ENCODE measurements around the gene CHCHD6.

CHCHD6 gene

DNA sequence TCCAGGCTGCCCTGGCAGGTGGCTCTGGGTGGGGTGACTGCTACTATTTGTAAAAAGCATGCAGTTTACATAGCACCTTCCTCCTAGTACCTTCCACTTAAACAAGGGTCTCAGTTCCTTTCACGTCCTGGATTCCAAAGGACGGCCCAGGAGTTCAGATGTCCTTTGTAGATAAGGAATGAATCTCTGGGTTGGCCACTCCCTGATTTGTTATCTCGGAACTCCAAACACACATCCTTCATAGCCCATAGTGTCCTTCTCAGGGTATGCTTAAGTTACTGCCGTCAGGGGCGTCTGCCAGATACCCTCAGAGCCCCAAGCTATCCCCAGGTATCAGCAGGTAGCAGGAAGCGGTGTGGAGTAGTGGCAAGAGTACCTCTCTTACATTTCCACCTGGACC, 177.8 kb downstream of the CHCHD6 start:
- no peak for TF ChIP-seq CTCF (IDR thresholded peaks at IDR 0.05; ENCODE audit: low read depth, low read length)
- no peak overlapping the region for H3K4me3 ChIP-seq (ENCODE audit: low read depth, low read length)

- H3K4me3 ChIP-seq (ENCODE audit: low read depth, low read length), result no peak overlapping the region
- TF ChIP-seq CTCF (IDR thresholded peaks at IDR 0.05; ENCODE audit: low read depth, low read length), result no peak
Observed at GRCh38 chr3:126883241-126883640, 179.2 kb downstream of the CHCHD6 start.

DNA sequence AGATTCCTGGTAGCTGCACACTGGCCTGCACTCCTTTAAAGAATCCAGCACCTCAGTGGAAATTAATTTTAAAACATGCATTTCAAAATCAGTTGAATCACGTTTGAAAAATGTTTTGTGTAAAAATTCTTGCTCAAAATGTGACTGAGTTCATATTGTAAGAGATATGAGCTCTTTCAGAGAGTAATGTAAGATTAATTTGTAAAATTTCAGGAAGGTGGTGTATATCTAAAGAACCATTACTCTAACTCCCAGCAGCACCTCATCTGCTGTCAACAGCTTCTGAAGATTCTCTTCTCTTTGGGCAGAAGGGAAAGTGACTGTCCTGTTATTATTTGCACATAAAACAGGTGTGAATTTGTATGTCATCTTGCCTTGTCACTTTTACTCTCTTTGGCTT, 181.4 kb downstream of the CHCHD6 start:
- TF ChIP-seq CTCF (IDR thresholded peaks at IDR 0.05; ENCODE audit: low read depth, low read length), result no peak
- H3K4me3 ChIP-seq (ENCODE audit: low read depth, low read length), result no peak overlapping the region

DNA sequence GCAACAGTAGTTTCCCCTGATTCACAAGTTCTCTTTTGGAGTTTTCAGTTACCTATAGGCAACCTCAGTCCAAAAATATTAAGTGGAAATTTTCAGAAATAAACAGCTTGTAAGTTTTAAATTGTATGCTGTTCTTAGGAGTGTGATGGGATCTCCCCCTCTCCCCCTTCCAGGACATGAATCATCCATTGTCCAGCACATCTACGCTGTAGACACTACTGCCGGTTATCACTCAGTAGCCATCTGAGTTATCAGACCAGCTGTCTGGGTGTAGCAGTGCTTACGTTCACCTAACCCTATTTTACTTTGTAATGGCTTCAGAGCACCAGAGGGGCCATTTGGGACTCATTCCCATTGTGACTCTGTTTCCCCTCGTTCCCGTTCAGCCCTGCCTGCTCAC, 182.2 kb downstream of the CHCHD6 start:
- H3K4me3 ChIP-seq (ENCODE audit: low read depth, low read length), result no peak overlapping the region
- no peak for TF ChIP-seq CTCF (IDR thresholded peaks at IDR 0.05; ENCODE audit: low read depth, low read length)

DNA sequence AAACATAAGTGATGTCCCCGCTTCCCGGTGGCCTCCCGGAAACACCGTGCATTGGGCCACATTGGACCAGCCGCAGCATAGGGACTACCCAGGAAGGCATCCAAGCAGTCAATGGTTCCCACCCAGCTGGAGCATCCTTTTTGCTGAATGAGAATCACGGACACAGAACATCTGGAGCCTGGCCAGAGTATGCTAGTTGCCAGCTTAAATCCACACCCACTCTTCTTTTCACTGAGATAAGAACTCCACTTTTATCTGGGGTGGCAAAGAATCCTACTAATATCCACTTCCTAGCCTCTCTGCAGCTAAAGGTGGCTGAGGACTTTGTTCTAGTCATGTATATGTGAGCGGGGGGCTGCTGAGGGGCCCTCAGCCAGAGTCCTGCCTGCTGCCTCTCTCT, 183.6 kb downstream of the CHCHD6 start:
- H3K4me3 ChIP-seq (ENCODE audit: low read depth, low read length), result no peak overlapping the region
- TF ChIP-seq CTCF (IDR thresholded peaks at IDR 0.05; ENCODE audit: low read depth, low read length), result no peak

DNA sequence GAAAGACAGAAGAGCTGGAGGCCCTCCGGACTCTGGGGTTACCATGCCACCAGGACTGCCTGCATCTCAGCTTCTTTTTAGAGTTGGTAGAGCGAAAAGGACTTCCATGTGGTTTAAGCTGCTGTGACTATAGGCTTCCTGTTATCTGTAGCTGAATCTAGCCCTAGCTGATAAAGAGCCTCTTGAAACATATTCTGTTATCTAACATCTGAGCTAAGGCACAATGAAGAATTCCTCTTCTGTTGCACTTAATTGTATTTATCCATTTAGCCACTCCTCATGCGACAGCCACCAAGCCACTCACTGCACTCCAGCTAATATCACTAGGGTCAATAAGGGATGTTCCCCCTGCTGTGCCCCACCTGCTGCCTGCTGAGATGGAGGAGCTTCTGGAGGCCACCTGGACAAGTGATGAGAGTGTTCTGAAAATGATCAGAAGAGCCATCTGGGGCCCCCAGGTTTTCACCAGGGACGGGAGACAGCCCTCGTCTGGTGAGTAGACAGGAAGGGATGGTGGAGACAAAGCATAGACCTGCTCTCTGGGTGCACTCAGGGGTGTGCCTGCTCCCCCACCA, 184.2 kb downstream of the CHCHD6 start:
- TF ChIP-seq CTCF (IDR thresholded peaks at IDR 0.05; ENCODE audit: low read depth, low read length), result no peak
- H3K4me3 ChIP-seq (ENCODE audit: low read depth, low read length), result no peak overlapping the region

GRCh38 chr3:126889276-126890201, 185.5 kb downstream of the CHCHD6 start:
- TF ChIP-seq CTCF (IDR thresholded peaks at IDR 0.05; ENCODE audit: low read depth, low read length), result no peak
- H3K4me3 ChIP-seq (ENCODE audit: low read depth, low read length), result no peak overlapping the region

All from WI38 (cell line).